NOMO-1 treated with DMSO at 0.1 percent for 48 hours (cell line): ENCODE measurements around the gene STIM1.
"Not testable (repeated sequence)": the region's sequence is repeated elsewhere in the genome, so short reads cannot be mapped to it uniquely, and the experiment has no call there.

Source experiments
- DNase-seq: peaks from one replicate; lab custom pipeline; 2025; ENCODE audit not compliant: unreplicated experiment; lab: John Stamatoyannopoulos, UW

Gene STIM1

DNA sequence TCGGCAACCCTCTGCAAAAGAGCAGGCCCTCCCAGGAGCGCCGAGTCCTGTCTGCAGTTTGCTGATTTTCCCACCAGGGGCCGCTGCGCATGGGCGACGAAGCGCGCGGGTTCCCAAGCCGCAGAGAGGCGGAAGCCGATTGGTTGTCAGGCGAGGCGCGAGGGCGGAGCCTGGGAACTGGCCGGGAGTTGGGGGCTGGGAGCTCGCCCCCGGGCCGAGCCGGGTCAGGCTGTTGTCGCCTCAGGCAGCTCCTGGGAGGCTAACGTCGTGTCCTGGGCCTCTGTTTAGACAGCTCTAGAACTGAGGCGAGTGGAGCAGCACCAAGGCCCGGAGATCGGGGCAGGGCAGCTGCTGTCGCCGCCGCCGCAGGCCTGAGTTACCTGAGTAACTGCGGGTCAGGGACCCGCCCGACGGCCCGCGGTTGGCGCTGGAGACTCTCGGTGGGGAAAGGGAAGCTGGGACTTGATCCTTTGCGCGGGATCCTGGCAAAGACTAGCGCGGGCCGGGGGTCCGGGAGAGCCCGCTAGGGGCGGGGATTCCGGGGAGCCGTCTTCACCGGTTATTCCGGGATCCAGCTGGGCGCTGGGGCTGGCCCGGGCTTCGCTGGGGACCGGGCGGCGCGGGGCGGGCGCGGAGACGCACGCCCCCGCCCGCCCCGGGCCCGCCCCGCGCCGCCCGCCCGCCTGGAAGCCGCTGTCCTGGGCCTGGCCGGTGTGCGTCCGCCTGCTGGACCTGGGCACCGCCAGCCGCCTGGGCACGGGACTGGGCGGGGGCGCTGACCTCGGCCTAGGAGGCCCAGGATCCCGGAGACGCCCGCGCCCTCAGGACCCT is at the start of gene STIM1:
Gene STIM1 (plus strand): TSS at position 688 of the 831 bp plus-strand sequence. CDS start 607 bp downstream, outside the sequence.
- peak; percentile 94 for DNase-seq

DNA sequence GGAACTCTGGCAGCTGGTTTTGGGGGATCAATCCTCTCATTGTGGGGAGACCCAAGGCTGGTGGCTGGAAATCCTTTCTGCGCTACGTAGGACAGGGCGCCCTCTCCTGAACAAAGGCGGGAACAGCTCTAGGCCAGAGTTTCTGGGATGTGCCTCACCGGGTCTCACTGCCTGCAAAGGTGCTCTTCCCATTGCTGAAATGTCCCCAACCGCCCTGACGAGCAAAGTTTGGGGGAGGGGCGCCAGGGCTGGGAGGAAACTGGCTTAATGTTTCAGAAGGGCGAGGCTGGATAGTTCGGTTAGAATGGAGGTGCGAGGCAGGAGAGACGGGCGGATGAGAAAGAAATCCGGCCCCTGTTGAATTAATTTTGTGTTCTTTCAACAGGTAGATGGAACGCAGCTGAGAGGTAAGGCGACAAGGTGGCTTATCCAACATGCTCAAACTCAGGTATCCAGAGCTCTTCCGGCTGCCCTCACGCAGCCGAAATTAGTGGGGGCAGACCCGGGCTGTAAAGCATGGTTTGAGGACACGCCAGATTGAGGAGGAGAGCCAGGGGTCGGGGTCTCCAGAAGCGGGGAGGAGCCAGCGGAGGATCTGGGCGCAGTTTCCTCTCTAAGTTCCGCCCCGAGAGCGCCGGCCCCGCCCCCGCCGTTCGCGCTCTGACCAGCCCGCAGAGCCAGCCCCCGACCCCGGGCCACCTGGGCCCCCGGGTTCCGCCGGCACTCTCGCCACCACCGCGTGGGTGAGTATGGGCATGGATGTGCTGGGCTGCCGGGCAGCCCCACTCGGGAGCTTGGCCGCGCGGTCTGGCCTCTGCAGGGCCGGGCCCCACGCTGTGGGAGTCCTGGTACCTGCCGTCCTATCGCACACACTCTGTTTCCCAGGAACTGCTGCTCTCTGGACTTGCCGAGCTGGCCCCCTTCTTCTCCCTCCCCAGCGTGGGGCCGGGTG is 47.3 kb upstream of the STIM1 start, which contains the start of gene PGAP2:
Gene PGAP2 (plus strand): TSS at position 652 of the 952 bp plus-strand sequence. CDS start 2,700 bp downstream, outside the sequence.
- peak; percentile 72 for DNase-seq

DNA sequence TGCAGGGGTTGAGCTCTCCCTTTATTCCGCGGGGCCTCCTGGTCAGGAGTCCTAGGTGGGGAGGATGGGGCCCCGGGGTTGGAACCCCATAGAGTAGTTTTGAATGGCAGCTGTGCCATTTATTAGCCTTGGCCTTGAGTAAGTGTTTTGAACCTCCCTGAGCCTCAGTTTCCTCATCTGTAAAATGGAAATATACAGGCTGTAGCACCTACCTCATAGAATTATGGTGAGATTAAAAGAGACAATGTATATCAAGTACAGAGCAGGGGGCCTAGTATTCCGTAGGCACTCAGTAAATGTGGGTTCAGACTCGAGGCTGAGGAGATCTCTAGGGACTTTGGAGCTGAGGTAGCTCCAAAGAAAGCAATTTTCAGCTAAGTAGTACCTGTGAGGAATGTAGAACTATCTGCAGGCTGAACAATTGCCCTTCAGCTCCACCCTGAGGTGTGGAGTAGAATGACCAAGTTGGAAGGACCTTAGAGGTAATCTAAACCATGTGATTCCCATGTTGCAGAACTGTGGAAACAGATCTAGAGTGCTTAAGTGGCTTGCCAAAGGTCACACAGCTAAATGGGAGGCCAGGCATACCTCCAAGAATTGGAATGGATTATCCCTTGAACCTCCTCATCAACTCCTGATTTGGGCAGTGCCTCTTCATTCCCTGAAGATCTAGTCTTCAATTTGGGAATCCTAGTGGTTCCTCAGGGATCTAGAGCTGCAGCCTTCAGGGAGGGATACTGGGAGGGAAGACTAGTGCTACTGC is 46.4 kb upstream of the STIM1 start:
- peak; percentile 81 for DNase-seq

DNA sequence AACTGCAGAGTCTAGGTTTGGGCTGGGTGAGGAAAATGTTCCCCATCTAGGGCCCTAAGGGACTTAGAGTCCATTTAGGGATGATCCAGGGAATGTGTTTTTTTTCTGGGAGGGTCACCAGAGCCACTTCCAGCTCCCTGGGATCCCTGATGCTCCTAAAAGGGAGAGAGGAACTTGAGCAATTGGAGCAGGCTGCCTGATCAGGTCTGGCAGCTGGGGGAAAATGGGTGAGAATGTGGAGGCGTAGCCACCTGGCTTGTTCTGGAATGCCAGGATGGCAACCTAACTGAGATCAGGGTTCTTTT is 45.9 kb upstream of the STIM1 start:
- DNase-seq: no peak

GRCh38 chr11:3810446-3810845 is 45.0 kb upstream of the STIM1 start:
- DNase-seq: no peak

DNA sequence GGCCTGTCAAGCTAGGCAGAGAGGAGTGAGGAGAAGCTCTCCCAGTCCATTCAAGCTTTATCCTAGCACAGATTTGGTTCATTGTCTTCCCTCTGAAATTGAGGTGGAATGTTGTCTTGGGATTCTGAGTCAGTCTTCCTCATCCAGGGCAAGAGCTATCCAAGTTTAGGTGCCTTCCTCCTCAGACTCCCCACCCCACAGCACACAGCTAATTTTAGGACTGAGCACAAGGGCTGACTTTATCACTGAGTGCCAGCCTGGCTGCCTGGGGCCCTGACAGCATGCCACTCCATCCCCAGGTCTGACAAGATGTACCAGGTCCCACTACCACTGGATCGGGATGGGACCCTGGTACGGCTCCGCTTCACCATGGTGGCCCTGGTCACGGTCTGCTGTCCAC is 44.5 kb upstream of the STIM1 start:
- no peak for DNase-seq

GRCh38 chr11:3814832-3815231 is 40.6 kb upstream of the STIM1 start:
- not testable (repeated sequence) for DNase-seq

GRCh38 chr11:3815845-3816244 is 39.6 kb upstream of the STIM1 start:
- no peak for DNase-seq

- DNase-seq: no peak
These were observed 38.8 kb upstream of the STIM1 start for GRCh38 chr11:3816673-3817072.

- no peak for DNase-seq
These were observed 38.2 kb upstream of the STIM1 start for GRCh38 chr11:3817181-3817800.

- no peak for DNase-seq
These were observed 34.5 kb upstream of the STIM1 start for GRCh38 chr11:3820971-3821370.

DNA sequence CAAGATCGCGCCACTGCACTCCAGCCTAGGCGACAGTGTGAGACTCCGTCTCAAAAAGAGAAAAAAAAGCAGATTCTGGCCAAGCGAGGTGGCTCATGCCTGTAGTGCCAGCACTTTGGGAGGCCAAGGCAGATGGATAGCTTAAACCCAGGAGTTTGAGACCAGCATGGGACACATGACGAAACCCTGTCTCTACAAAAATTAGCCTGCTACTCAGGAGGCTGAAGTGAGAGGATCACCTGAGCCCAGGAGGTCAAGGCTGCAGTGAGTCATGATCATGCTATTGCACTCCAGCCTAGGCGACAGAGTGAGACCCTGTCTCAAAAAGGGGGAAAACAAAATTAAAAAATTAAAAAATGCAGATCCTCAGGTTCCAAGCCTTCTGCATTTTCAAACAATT is 33.2 kb upstream of the STIM1 start:
- DNase-seq: no peak

DNA sequence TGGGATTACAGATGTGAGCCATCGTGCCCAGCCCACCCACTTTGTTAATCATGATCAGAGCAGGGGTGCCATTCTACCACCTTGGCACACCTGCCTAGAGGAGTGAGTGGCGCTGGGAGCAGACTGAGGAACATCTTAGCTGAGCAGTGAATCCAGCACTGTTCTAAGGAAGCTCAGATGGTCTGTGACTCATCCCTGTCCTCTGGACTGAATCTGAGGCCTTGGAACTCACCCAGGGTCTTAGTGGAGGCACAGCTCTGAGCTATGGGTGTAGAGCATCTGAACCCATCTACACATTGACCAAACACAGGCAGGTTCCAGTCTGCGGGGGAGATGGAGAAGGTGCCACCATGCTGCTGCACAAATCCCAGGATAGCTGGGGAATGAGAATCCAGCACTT is 32.2 kb upstream of the STIM1 start:
- no peak for DNase-seq

- DNase-seq: no peak
These were observed 31.5 kb upstream of the STIM1 start for GRCh38 chr11:3823762-3824506.

DNA sequence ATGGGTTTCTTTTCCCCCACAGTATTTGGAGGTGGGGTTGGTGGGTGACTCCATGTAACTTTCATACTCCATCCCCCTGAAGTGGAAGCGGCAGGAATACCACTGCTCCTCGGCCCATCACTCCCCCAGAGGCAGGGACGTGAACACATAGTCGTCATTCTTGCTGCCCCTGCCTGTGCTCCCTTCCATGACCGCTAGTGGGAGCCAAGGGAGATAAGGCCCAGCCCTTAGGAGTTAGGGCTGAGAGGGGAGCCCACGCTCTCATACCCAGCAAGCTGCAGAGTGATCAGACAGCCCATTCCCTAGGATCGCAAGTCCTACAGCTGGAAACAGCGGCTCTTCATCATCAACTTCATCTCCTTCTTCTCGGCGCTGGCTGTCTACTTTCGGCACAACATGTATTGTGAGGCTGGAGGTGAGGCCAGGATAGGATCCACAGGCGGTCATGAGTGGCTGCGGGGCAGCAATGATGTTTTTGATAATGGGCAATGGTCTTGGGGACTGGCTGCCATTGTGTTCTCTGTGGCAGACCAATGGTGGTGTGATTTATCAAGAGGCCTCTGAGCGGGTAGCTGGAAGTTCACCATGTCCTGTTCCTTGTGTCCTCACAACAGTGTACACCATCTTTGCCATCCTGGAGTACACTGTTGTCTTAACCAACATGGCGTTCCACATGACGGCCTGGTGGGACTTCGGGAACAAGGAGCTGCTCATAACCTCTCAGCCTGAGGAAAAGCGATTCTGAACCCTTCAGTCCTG is 30.6 kb upstream of the STIM1 start:
- DNase-seq: peak; percentile 76

- no peak for DNase-seq
These were observed 29.9 kb upstream of the STIM1 start for GRCh38 chr11:3825473-3826154.

DNA sequence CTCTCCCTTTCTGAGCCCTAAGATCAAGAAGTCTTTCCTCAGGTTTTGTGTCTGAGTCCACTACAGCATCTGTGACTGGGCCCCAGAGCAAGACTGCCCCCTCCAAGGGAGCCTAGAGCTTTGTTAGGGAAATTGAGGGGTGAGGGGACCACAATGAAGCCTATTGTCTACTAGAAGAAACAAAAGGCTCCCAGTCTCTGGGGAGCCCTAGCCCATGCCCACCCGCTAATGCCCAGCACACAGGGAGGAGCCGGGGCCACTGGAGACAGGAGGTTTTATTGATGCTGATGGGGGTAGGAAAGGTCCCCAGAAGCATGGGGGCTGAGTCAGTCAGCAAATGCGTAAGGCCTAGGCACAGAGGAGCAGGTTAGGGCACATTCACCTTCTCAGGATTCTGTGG is 28.7 kb upstream of the STIM1 start:
- DNase-seq: no peak

- DNase-seq: no peak
These were observed 27.9 kb upstream of the STIM1 start for GRCh38 chr11:3827434-3828186.
